ENCODE results near the gene LIG1.

DNA sequence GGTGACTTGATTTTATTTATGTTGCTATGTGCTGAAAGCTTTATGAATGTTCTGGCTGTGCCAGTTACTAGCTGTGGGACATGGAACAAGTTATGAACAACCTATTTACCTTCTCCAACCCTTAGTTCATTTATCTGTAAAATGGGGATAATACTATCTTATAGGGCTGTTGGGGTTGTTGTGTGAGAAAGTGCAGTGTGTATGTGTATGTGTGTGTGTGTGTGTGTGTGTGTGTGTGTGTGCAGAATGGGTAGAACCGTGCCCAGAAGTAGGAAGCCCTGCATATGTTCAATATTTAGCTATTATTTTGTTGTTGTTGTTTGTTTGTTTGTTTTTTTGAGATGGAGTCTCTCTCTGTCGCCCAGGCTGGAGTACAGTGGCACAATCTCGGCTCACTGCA is 20.7 kb upstream of the LIG1 start:
- TF ChIP-seq, protein P1, sequence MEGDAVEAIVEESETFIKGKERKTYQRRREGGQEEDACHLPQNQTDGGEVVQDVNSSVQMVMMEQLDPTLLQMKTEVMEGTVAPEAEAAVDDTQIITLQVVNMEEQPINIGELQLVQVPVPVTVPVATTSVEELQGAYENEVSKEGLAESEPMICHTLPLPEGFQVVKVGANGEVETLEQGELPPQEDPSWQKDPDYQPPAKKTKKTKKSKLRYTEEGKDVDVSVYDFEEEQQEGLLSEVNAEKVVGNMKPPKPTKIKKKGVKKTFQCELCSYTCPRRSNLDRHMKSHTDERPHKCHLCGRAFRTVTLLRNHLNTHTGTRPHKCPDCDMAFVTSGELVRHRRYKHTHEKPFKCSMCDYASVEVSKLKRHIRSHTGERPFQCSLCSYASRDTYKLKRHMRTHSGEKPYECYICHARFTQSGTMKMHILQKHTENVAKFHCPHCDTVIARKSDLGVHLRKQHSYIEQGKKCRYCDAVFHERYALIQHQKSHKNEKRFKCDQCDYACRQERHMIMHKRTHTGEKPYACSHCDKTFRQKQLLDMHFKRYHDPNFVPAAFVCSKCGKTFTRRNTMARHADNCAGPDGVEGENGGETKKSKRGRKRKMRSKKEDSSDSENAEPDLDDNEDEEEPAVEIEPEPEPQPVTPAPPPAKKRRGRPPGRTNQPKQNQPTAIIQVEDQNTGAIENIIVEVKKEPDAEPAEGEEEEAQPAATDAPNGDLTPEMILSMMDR (conservative IDR thresholded peaks at IDR 0.05; ENCODE audit: low read depth, low read length): no peak
- no peak for TF ChIP-seq EZH2 (IDR thresholded peaks at IDR 0.05; ENCODE audit: borderline replicate concordance, low read depth, low read length, poor library complexity, severe bottlenecking)

Measured in A673 (cell line).